Mesodermal cell (in vitro differentiated cells): Measurements from ENCODE around the gene ADPGK.

Experiments
- H3K27ac ChIP-seq: 2 replicates; pipeline ENCODE4 v1.7.0; 2013; ENCODE audit warnings: mild to moderate bottlenecking, low read depth, low read length, moderate library complexity; ENCODE audit not compliant: severe bottlenecking
- H3K36me3 ChIP-seq: 2 replicates; pipeline ENCODE4 v1.7.1; 2013; ENCODE audit warnings: mild to moderate bottlenecking, low read length, moderate library complexity; ENCODE audit not compliant: control insufficient read depth, insufficient read depth
- H3K4me1 ChIP-seq: one replicate; pipeline ENCODE4 v1.7.1; 2013; ENCODE audit warnings: mild to moderate bottlenecking, low read length; ENCODE audit not compliant: insufficient read depth, control insufficient read depth, poor library complexity, severe bottlenecking
- H3K4me3 ChIP-seq: 2 replicates; pipeline ENCODE4 v1.7.0; 2013; ENCODE audit warnings: low read length, control low read depth, mild to moderate bottlenecking; ENCODE audit not compliant: insufficient read depth, poor library complexity, severe bottlenecking; ENCODE audit errors: extremely low read depth
- H3K9me3 ChIP-seq: 2 replicates; pipeline ENCODE4 v1.7.1; 2013; ENCODE audit warnings: mild to moderate bottlenecking, low read length, moderate library complexity; ENCODE audit not compliant: control insufficient read depth
- WGBS, 2 experiments: methylation state at CpG; one replicate each; pipeline ENCODE4 v1.1.5; 2013; ENCODE audit warnings: missing lambda C conversion rate in 2 of 2; ENCODE audit not compliant: insufficient coverage in 2 of 2; 5-methylcytosine and 5-hydroxymethylcytosine counted together

Gene ADPGK

GRCh38 chr15:72787526-72787925, 4.0 kb upstream of the ADPGK start:
- H3K4me1 ChIP-seq: peaks cover 5% of the 10 kb centered on the region
- no peak overlapping the region for H3K4me3 ChIP-seq
- no peaks in the 10 kb centered on the region for H3K9me3 ChIP-seq
- H3K27ac ChIP-seq: no peak overlapping the region
- no CpG with 5 or more reads among the region's 1 CpG for WGBS, 2 experiments
- no peaks in the 10 kb centered on the region for H3K36me3 ChIP-seq

DNA sequence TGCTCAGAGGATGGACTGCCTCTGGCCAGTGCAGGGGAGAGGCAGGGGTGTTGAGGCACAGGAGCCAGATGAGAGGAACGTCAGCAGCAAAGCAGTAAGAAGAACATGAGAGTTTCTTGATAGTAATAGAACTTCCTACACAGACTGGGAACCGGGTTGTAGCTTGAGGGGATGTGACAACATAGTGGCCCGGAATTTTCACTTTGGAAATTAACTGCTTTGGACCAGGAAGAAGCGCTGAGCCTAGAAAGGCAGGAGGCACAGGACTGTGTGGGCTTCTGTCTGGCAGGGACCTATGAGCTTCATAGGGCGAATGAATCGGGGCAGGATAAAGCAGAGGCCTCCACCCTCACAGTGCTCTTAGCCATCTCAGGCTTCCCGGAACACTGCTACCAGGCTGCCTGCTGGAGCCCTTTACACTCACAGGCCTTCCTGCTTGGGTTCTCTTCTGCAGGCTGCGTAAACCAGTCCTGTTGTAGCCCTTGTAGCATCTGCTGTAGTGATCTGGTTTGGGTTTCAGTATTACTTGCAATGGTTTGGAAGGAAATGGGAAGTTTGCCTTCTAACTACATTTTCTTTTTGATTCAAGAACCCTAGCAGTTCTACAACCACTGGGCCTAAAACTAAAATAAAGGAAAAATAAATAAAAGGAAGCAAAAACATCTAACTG, 3.3 kb upstream of the ADPGK start:
- Histone ChIP-seq H3K4me1 (peaks cover 5% of the 10 kb centered on the region), H3K9me3 (no peaks in the 10 kb centered on the region), H3K4me3 (no peak overlapping the region), H3K36me3 (peaks cover 2% of the 10 kb centered on the region), H3K27ac (no peak overlapping the region)
- 92 to 96% methylated on average over 6 of the region's 8 CpGs for WGBS, 2 experiments

GRCh38 chr15:72786242-72786641, 2.7 kb upstream of the ADPGK start:
- 89 to 91% methylated on average over 3 to 4 of the region's 4 CpGs for WGBS, 2 experiments
- Histone ChIP-seq H3K27ac (no peak overlapping the region), H3K4me3 (no peak overlapping the region)

GRCh38 chr15:72785841-72786240, 2.3 kb upstream of the ADPGK start:
- H3K27ac ChIP-seq: peak overlapping the region; percentile 65

More at GRCh38 chr15:72786242-72786641, 2.7 kb upstream of the ADPGK start:
- Histone ChIP-seq H3K4me1 (peaks cover 9% of the 10 kb centered on the region), H3K36me3 (peaks cover 7% of the 10 kb centered on the region), H3K9me3 (no peaks in the 10 kb centered on the region)

GRCh38 chr15:72785432-72785831, 1.9 kb upstream of the ADPGK start:
- peaks cover 15% of the 10 kb centered on the region for H3K36me3 ChIP-seq
- H3K27ac ChIP-seq: peak overlapping the region; percentile 65
- no peaks in the 10 kb centered on the region for H3K9me3 ChIP-seq
- peaks cover 9% of the 10 kb centered on the region for H3K4me1 ChIP-seq
- no peak overlapping the region for H3K4me3 ChIP-seq
- 67 to 68% methylated on average over 4 of the region's 4 CpGs for WGBS, 2 experiments

More at GRCh38 chr15:72785841-72786240, 2.3 kb upstream of the ADPGK start:
- WGBS, 2 experiments: 100% methylated on average over 1 of the region's 2 CpGs
- Histone ChIP-seq H3K4me1 (peaks cover 9% of the 10 kb centered on the region), H3K4me3 (no peak overlapping the region), H3K9me3 (no peaks in the 10 kb centered on the region), H3K36me3 (peaks cover 11% of the 10 kb centered on the region)

- Histone ChIP-seq H3K4me1 (peaks cover 10% of the 10 kb centered on the region), H3K27ac (peak overlapping the region; percentile 86), H3K4me3 (peak overlapping the region; percentile 96), H3K36me3 (peaks cover 24% of the 10 kb centered on the region), H3K9me3 (no peaks in the 10 kb centered on the region)
- WGBS, 2 experiments: 95 to 98% methylated on average over 5 of the region's 7 CpGs
Observed at GRCh38 chr15:72784456-72784876, 908 bp upstream of the ADPGK start.

- 0 to 1% methylated on average over 37 to 48 of the region's 52 CpGs for WGBS, 2 experiments
- peak overlapping the region; percentile 96 for H3K4me3 ChIP-seq
- peaks cover 18% of the 10 kb centered on the region for H3K4me1 ChIP-seq
- peaks cover 35% of the 10 kb centered on the region for H3K36me3 ChIP-seq
- H3K9me3 ChIP-seq: no peaks in the 10 kb centered on the region
- peak overlapping the region; percentile 86 for H3K27ac ChIP-seq
Observed at GRCh38 chr15:72783004-72783639, 436 bp downstream of the ADPGK start.

GRCh38 chr15:72782274-72783003, 1.1 kb downstream of the ADPGK start:
- no peak overlapping the region for H3K27ac ChIP-seq
- peaks cover 40% of the 10 kb centered on the region for H3K36me3 ChIP-seq
- H3K4me3 ChIP-seq: peak overlapping the region; percentile 96
- H3K9me3 ChIP-seq: no peaks in the 10 kb centered on the region
- H3K4me1 ChIP-seq: peaks cover 18% of the 10 kb centered on the region
- 50 to 52% methylated on average over 7 of the region's 14 CpGs for WGBS, 2 experiments

GRCh38 chr15:72781631-72782030, 1.9 kb downstream of the ADPGK start:
- 67 to 97% methylated on average over 1 to 3 of the region's 6 CpGs for WGBS, 2 experiments
- Histone ChIP-seq H3K4me1 (peaks cover 18% of the 10 kb centered on the region), H3K9me3 (no peaks in the 10 kb centered on the region), H3K27ac (no peak overlapping the region), H3K4me3 (no peak overlapping the region), H3K36me3 (peaks cover 45% of the 10 kb centered on the region)

DNA sequence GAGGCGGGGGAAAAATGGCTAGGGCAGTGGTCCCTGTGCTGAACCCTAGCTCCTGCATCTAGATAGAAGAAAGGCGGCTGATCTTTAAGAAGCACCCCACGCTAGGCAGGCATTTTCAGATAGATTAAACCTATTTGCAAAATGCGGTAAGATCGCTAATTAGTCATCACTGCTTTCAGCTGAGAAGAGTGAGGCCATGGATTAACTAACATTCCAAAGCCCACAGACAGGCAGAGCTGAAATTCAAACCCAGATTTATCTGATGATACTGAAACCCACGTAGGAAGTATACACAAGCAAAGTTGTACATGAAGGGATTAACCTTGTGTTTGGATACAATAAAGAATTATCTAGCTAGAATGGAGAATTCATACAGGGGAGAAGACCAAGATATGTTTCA, 4.8 kb downstream of the ADPGK start:
- no peak overlapping the region for H3K27ac ChIP-seq
- peaks cover 63% of the 10 kb centered on the region for H3K36me3 ChIP-seq
- no peaks in the 10 kb centered on the region for H3K9me3 ChIP-seq
- no peak overlapping the region for H3K4me3 ChIP-seq
- peaks cover 13% of the 10 kb centered on the region for H3K4me1 ChIP-seq
- WGBS, 2 experiments: 93 to 94% methylated on average over 4 to 6 of the region's 6 CpGs
